GM10248 (cell line): Measurements from ENCODE around the gene NUBP2.

Experiments used
- CTCF ChIA-PET: fragments of 300-600 bp; sonication (Branson Sonifier 250); formaldehyde crosslinking; extraction: SDS; loops from one replicate; lab custom pipeline; 2021; ENCODE audit warnings: antibody characterized with exemption; lab: Yijun Ruan, JAX
- POLR2A ChIA-PET: fragments of 350-650 bp; sonication (Branson Sonifier 250); formaldehyde crosslinking; extraction: SDS; loops from one replicate; lab custom pipeline; 2020; ENCODE audit warnings: antibody characterized with exemption; lab: Yijun Ruan, JAX
- DNase-seq: peaks from one replicate; pipeline ENCODE4 v3.0.0; 2012; ENCODE audit errors: extremely low spot score
- TF ChIP-seq, protein P1 (sequence below): IDR thresholded peaks from 2 replicates; pipeline ENCODE4 v1.5.1; 2012; ENCODE audit warnings: mild to moderate bottlenecking, low read depth; ENCODE audit errors: extremely low read depth, missing control alignments, control extremely low read depth

Gene NUBP2

GRCh38 chr16:1787322-1788094, 4.7 kb downstream of the NUBP2 start:
- ChIA-PET POLR2A (no interaction called here), CTCF (interaction anchor here (1.1 kb wide), 1 partner anchor 15 kb away, joined by 4 read pairs; the partner anchor contains the start of genes EME2 and MRPS34)
- TF ChIP-seq, protein P1, sequence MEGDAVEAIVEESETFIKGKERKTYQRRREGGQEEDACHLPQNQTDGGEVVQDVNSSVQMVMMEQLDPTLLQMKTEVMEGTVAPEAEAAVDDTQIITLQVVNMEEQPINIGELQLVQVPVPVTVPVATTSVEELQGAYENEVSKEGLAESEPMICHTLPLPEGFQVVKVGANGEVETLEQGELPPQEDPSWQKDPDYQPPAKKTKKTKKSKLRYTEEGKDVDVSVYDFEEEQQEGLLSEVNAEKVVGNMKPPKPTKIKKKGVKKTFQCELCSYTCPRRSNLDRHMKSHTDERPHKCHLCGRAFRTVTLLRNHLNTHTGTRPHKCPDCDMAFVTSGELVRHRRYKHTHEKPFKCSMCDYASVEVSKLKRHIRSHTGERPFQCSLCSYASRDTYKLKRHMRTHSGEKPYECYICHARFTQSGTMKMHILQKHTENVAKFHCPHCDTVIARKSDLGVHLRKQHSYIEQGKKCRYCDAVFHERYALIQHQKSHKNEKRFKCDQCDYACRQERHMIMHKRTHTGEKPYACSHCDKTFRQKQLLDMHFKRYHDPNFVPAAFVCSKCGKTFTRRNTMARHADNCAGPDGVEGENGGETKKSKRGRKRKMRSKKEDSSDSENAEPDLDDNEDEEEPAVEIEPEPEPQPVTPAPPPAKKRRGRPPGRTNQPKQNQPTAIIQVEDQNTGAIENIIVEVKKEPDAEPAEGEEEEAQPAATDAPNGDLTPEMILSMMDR, result no peak
- DNase-seq, result no peak

- POLR2A ChIA-PET, result no interaction called here
- CTCF ChIA-PET, result interaction anchor here (1.1 kb wide), 1 partner anchor 15 kb away, joined by 4 read pairs; the partner anchor contains the start of genes EME2 and MRPS34
- TF ChIP-seq, protein P1, result no peak
- DNase-seq, result no peak
Measured at GRCh38 chr16:1788095-1788707, 5.4 kb downstream of the NUBP2 start.

DNA sequence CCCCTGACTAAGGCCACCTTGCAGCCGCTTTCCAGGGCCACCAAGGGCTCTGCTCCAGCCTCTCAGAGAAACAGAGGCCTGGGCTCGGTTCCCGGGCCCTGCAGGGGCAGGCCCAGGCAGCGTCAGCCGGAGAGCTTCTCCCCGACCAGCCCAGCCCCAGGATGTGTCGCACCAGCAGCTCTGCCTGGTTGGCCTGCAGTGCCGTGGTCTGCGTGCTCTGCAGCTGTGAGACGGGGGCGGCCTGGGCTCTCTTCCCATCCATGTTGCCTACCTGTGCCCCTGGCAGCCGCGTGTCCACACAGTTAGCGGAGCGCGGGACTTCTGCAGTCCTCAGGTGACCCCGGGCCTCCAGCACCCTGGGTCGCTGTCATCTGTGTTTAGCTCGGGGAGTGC, 5.9 kb downstream of the NUBP2 start:
- TF ChIP-seq, protein P1, result no peak
- ChIA-PET POLR2A (no interaction called here), CTCF (interaction anchor here (1.1 kb wide), 1 partner anchor 16 kb away, joined by 4 read pairs; the partner anchor contains the start of genes EME2 and MRPS34)
- no peak for DNase-seq

GRCh38 chr16:1789643-1790045, 6.9 kb downstream of the NUBP2 start:
- POLR2A ChIA-PET, result no interaction called here

GRCh38 chr16:1790261-1790610, 7.5 kb downstream of the NUBP2 start:
- TF ChIP-seq, protein P1, result no peak
- DNase-seq, result no peak
- ChIA-PET CTCF (no interaction called here), POLR2A (no interaction called here)

More at GRCh38 chr16:1789643-1790045, 6.9 kb downstream of the NUBP2 start:
- TF ChIP-seq, protein P1, result no peak
- CTCF ChIA-PET, result no interaction called here
- no peak for DNase-seq

DNA sequence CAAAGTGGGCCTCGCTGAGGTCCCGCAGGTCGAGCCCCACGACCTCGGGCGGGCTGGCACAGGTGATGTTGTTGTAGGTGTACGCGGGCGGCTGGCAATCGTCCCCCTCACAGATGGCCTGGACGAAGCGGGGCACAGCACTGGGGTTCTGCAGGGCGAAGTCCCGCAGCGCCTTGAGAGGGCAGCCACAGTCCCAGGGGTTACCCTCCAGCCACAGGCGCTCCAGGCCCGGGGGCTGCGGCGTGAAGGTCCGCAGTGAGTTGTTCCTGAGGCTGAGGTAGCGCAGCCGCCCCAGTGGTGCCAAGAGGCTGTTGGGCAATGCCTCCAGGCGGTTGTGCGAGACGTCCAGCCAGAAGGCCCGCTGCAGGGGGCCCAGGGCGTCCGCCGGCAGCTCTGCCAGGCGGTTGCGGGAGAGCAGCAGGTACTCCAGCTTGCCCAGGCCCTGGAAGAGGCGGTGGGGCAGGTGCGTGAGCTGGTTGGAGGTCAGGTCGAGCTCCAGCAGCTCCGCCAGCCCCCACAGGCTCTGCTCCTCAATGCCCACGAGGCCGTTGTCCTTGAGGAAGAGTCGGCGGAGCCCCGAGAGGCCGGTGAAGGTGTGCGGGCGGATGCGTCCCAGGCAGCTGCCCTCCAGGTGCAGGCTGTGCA, 8.0 kb downstream of the NUBP2 start:
- DNase-seq, result no peak
- TF ChIP-seq, protein P1, result no peak
- POLR2A ChIA-PET, result interaction anchor here (1.3 kb wide), 1 partner anchor 8 kb away, joined by 5 read pairs; the partner anchor contains the start of genes NUBP2 and SPSB3
- CTCF ChIA-PET, result interaction anchor here (1.7 kb wide), 1 partner anchor 11 kb away, joined by 5 read pairs; no protein-coding TSS in a partner anchor
